Esophagus squamous epithelium (tissue), 4 donors: ENCODE results near the gene UBL5.

Source experiments
- CTCF ChIP-seq, 6 experiments: fragments of 450-650 bp in 4 of 6; fragments of 200-600 bp in 2 of 6; sonication (generic) in 2 of 6; IDR thresholded peaks; one replicate each; pipeline ENCODE4 v1.5.1; 2016 to 2019; ENCODE audit warnings: antibody characterized with exemption in 6 of 6, mild to moderate bottlenecking in 4 of 6, moderate library complexity in 4 of 6
- POLR2A ChIP-seq, 4 donors: fragments of 450-650 bp; IDR thresholded peaks; one replicate each; pipeline ENCODE4 v1.6.1; 2017; ENCODE audit warnings: antibody characterized with exemption in 4 of 4, mild to moderate bottlenecking in 4 of 4, moderate library complexity in 3 of 4

GRCh38 chr19:9863759-9864158 lies 36.0 kb downstream of the UBL5 start:
- TF ChIP-seq CTCF (IDR thresholded peaks at IDR 0.05): no peak
- TF ChIP-seq POLR2A (IDR thresholded peaks at IDR 0.05): no peak
